NCI-H748 (cell line): ENCODE results near the gene SETBP1.

ENCODE experiments used
- DNase-seq: peaks from one replicate; lab custom pipeline; 2025; ENCODE audit not compliant: unreplicated experiment; lab: John Stamatoyannopoulos, UW

The SETBP1 gene

DNA sequence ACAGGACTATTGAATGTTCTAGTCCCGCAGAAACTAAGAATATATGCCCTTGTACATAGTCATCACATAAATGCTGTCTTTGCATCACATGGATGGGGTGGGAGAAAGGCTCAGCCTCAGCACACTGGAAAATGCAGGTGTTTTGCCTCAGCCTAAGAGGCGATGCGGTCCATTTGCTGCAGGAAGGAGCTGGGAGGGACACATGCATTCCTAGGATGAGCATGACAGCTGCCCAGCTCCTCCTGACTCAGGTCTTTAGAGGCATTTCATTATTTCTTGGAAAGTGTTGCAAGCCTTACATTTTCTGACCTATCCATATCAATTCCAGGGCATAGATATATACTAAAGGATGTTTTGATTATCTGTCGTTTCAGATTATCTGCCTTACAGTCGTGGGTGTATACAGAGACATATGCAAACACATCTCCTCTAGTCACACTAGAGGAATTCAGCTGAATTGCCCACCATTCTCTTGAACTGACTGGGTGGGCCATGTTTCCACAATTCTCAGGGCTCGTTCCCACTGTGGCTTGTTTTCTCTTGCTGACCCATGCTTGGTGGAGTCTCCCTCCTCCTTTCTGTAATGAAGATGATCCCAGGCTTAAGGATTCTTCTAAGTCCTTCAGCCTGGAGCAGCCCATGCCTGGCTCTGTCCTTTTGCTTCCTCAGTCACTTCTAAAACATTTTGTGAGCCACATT, 156.9 kb downstream of the SETBP1 start:
- DNase-seq, result no peak

DNA sequence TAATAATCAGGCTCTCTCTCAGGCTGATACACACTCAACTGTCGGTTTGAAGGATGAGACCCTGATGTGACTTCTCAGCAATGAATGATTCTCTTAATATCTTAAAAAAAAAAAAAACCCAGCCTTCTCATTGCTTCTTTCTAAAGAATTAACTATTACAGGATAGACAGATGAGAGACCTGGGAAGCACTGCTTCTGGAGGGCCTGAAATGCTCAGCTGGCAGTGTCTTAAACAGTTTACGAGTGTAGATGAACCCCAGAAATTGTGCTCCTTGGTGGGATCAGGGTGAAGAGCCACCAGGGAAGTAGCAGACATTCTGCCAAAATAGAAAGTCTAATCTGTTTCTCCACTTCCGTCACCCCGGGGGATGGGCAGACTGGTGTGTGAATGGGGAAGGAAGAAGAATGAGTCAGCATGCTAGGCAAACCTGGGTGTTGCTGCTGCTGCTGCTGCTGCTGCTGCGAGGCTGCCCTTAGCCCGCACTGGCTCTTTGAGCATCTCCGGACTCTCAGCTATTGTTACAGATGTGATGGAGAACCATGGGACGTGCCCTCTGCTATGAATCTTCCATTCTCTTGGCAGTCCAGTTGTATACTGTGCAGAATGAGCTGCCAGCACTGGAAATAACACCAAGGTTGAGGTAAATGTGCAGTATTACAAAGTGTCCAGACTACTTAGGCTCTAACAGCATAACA, 158.4 kb downstream of the SETBP1 start:
- peak; percentile 22 for DNase-seq

DNA sequence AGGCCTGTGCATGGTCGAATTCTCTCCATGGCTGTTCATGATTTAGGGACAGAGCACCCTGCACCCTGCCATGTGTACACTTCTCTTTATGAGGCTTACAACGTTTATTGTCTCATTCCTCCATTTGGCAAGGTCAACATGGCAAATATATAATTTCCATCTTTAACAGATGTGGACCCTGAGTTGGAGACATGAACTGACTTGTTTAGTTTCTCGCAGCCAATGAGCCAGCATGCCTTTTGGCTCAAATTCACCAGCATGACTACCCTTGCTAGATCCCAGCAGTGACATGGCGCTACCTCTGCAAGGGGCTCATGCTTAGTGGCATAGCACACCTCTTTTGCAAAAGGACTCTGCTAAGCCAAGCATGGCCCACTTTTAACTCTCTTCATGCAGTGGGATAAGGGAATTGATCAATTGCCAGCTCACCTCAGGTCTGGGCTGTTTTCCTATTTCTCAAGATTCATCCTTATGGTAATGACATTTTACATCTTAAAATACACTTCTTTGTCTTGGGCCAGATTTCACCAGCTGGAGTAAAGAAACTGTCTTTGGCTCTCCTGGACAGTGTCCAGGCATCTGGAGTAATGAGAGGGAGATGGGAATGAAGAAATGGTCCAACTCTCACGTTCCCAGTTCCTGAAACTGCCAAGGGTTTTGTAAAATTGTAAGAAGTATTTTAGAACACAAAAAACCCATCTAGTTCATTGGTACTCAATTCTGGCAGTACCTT, 159.5 kb downstream of the SETBP1 start:
- peak; percentile 66 for DNase-seq

DNA sequence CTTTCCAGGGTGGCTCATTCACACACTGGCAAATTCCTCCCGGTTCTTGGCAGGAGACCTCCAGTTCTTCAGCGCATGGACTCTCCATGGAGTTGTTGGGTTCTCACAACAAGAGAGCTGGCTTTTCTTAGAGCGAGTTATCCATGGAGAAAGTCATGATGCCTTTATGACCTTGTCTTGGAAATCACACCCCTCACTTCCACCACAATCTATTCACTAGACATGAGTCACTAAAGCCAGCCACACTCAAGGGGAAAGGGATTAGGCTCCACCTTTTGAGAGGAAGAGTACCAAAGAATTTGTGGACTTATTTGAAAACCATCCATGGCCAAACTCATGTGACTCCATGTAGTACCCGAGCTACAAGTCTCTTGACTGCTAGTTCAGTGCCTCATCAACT, 160.5 kb downstream of the SETBP1 start:
- no peak for DNase-seq

DNA sequence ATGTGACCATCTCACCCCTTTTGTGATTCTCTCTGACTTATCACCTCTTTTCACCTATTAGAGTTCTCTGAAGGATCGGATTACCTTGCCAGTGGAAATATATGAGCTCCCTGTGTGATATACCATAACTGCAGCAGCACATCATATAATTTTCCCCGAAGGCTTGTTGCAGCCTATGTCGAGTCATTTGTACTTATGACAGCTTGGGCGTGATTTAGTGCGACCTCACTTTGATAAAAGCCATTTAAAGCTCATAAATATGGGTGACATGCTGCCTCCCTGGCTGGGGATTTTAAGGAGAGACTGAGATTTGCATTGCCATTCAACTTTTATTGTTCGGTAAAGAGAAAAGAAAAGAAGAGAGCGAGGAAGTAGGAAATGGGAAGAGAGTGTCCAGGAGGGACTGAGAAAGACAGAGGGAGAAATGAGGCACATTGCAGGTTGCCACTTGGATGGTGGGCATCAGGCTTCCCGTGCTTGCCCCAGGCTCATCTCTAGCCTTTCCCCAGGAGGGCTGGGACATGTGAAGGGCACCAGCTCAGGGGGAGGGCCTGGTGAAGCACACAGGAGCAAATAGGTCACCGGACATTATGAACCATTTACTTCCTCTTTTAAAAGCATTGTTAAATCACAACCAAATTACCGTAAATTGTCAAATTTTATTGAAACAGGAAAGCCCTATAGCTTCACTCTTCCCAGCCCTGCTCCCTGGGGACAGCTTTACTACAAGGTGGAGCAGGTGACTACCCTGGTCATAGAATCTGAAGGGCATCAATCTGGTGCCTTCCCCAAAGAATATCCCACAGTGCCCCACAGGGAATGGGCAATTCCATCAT, 161.3 kb downstream of the SETBP1 start:
- DNase-seq, result no peak

DNA sequence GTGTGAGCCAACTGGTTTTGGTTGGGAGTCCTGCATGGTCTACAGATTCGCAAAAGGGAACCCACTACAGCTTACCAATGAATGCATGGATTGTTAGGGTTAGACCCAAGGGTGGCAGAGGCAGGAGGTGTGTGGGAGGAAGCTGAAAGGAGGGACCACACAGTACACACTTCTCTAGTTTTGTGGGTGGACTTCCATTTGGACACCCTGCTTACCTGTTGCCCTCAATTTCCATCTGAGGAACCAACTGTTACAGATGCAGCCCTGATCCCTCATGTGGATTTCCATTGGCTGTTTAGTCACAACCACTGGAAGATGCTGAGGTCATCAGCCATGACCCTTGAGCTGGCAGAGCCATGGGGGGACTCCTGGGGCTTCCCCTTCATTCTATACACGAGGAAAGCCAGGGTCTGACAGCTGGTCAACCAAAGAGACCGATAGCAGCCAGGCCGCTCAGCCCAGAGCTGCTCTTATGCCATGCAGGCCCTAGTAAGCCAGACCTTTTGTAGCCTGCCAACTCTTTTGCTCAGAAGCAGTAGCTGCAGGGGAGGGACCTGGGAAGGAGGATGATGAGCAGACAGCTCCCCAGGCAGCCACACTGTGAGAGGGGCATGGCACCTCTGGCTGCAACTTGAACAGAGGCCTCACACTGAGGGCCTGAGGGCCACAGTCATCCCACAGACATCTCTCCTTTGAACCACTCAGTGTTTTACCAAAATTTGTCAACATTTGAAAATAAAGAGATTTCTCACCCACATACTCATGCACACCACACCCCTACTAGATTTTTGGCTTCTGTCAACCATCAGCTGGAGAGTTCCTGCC, 162.1 kb downstream of the SETBP1 start:
- no peak for DNase-seq

DNA sequence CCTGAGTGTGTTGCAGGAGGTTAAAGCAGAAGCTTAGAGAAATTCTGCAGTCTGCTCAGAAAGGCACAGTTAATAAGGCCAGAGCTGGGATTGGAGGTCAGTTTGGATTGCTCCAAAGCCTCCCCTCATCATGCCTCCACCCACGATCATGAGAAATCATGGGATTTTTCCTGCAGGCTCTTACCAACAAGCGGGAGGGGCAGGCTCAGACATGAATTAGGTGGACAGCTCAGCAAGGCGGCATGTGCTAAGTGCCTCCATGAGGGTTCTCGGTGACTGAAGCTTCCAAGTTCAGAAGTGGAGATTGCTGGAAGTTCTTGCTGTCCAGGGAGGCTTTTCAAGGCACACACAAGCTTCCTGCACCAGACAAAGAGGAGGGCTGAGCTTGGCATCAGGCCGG, 163.8 kb downstream of the SETBP1 start:
- DNase-seq, result no peak

DNA sequence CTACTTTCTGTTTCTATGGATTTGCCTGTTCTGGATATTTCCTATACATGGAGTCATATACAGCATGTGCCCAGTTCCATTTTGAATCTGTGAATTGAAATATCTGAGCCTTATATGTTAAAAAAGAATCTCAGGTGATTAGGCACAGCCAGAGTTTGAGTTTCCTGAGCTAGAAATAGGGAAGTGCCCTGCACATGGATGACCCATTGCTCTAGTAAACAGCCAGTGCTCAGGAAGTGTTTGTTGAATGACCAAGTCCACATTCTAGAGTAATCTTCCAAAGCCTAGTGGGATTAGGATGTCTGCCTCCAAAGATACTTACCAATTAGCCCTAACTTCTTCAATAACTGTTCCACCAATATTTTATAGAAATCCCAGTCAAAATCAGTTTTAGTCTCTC, 165.8 kb downstream of the SETBP1 start:
- DNase-seq, result no peak

DNA sequence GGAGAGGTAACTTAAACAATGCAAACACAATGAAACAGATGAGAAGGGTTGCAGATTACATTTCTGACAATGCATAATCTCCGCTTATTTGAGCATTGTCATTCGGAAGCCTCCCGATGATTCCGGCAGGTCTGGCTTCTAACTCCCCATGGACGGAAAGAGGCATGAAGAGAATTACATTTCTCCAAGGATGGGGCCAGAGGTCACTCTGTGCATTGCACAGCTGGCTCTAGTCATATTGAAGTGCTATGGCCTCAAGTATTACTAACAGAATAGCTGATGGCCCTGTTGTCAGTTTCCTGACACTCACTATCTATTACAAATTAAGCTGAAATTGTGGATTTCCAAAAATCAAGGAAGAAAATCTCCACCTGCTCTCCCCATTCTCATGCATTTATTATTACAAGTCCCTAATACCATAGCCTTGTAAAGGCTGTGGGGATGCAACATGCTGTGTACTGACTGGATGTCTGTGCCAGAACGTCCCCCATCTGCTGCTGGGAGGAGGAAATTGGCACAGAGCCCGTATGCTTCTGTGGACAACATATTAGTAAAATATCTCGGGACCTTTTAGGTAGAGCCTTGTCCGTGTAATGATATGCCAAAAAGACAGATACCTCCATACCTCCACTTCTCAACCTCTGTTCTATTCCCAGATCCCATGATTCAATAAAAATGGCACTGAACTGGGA, 168.1 kb downstream of the SETBP1 start:
- peak; percentile 18 for DNase-seq

DNA sequence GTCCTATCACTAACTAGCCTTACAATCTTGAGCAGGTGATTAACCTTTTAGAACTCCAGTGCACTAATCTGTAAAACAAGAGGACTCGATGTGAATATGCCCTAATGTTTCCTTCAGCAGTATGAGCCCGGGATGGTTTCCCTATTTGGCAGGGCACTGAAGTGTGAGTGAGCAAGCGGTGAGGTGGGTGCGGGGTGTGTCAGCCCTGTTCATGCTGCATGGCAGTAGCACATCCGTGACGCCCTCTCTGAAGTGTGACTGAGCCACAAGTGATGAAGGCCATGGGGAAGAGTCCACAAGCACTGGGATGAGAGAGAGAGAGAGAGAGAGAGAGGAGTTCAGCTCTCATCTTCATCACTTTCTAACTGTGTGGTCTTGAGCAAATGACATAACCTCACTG, 168.7 kb downstream of the SETBP1 start:
- DNase-seq, result no peak

DNA sequence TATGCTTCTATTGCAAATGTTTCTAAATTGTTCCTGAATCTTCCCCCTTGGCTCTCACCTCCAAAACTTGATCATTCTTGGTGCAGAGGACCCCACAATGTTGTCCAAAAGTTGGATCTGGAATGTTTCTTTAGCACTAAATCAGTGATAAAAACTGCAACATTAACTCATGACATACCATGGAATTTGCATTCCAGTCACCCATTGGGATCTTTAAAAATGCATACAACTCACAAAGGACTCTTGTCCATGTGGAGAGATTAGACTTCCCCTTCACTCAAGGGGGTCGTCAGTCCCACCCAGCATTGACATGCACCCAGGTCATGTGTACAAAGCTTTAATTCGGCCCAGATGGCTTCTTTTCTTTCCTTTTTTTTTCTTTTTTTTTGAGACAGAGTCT, 169.3 kb downstream of the SETBP1 start:
- no peak for DNase-seq

DNA sequence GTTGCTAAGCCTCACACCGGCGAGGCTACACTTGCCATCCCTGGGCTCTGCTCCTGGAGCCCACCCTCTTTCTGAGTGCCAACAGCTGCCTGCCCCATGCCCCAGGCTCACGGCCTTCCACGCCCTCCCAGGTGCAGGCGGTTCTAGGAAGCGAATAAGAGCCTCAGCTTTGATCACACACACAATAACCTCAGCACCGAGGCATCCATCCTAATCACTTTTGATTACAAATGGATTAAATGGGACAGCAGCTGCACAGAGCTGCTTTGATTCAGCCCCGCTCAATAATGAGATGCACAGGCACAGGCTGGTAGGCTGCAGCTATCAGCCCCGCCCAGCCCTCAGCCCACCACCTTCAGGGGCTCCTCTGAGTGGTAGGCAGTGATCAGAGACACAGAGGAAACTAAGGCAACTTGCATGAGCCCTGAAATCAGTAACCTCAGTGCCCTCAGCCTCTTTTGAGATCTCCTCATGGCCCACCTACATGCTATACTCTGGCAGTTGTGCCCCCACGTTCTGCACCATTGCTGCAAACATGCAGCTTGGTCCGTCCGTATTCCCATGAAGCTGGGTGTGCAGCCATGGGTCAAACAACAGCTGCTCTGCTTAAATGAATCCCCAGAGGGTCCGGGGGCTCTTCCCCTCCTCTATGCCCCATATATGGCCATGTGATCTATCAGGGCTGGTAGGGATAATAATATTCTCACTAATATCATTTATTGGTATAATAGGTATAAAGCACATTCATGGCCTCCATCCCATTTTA, 171.4 kb downstream of the SETBP1 start:
- DNase-seq, result peak; percentile 98

DNA sequence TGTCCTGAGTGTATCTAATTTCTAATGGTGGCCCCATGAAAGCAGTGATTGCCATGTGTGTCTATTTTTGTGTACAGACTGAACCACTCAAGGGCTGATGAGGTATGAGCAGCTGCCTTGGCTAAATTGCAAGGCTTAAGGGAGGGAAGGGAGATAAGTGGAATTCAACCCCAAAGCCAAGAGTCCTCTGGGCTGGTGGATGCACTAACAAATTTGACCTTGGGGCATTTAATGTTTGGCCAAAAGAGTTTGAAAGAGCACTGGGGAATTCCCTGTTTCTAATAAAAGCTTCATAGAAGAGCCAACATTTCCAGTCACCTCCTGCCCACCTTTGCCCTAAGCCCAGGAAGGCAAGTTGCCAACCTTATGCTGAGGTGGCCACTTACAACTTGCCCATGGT, 172.1 kb downstream of the SETBP1 start:
- DNase-seq, result peak; percentile 95

DNA sequence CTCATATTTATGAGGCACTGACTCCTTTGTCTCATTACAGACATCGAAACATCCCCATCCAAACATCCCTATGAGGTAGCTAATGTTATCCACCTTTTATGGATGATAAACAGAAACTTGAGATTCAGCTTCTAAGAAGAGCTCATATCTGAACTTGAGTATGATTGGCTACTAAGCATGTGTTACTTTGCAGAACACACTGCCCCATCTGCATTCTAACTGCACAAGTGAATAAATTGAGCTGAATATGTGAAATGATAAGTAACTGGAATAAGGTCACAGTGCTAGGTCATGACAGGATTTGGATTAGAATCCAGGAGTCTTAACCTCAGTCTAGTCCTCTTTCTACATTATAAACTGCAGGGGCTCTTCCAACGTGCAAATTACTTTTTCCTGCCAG, 172.7 kb downstream of the SETBP1 start:
- peak; percentile 34 for DNase-seq

DNA sequence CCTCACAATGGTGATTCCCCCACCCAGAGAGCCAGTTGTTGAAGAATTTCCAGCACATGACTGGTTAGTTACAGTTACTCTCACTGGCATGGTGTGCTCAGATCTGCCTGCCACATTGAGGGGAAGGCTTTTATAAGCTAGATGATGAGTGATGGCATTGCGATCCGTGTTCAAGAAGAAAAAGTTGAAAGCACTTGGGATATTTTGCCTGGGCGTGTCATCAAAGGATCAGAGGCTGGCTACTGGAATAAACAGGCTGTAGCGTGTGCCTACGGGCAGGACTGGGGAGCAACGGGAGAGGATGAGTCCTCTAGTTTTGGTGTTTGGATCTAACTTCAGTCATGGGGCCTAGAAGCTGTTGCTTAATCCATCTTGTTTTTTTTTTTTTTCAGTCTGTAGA, 175.0 kb downstream of the SETBP1 start:
- no peak for DNase-seq

DNA sequence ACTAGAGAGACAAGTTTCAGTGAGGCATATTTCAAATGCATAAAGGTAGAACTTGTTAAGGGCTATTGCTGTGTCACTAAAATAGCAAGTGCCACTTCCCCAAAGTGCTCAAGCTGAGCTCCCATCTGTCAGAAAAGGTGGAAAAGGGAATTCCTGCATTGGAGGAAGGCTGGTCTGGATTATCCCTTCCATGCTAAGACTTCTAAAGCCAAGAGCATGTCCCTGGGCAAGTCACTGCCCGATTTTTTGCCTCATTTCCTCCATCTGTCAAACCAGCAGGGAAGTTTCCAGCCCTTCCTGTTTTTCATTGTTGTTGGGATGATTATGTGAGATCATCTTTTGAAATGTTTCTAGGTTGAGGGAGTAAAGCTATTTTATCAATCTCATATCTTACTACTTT, 175.5 kb downstream of the SETBP1 start:
- no peak for DNase-seq

DNA sequence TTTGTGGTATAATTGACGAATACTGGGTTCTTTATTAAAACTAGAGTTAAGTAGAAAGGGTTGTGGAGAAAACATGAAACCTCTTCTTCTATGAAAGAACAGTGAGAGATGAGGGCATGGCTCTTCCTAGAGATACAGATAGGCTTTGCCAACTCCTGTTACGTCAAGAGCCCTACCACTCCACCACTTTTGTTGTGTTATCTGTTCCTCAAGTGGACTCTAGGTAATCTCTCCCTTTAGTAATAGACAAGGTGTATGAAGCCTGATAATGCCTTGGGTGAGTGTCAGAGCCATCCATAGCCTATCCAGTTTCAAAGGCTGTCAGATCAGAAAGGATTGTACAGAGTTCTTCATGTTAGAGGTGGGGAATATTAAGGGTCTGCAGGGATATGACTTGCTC, 176.4 kb downstream of the SETBP1 start:
- DNase-seq, result no peak

DNA sequence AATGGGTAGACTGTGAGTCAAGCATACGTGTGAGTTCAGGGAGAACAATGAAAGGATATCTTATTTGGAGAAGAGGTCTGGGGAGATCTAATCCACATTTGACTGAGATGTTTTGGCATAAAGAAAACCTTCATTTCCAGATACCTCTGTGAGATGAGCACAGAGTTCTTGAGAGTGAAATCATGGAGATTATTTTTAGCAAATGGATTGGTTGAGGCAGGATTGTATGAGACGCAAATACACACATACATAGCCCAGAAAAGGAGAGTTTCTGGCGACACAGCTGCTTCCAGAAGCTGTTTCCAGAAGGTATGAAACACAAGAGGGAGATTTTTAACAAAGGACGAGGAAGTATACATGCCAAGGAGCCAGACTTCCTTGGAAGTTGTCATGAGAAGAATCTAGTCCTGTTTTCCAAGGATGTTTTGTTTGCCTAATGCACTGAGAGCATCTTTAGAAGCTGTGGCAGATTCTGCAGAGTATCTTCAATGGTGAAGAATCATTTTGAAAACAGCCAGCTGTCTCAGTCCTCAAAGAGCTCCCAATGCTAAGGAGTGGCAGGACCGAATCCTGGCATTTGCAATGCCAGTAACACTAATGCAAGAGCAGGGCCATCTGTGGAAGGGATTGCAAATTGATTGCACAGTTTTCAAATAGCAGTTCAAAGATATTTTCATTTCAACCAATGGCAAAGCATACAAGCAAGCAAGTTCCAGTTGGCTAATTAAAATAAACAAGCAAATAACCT, 177.2 kb downstream of the SETBP1 start:
- DNase-seq, result no peak
